Astrocyte (in vitro differentiated cells and primary cell): ENCODE measurements around the gene BAZ1A. TPM values are rescaled to one million over a fixed set of nuclear protein-coding genes. Genes with fewer than 3 reads are reported as not detected.

Source experiments
- DNase-seq: peaks from one replicate; pipeline ENCODE4 v3.0.0-alpha.2; 2010; ENCODE audit warnings: low read depth
- FAIRE-seq: peaks from 2 replicates; lab custom pipeline; 2011; peaks lifted over from hg19 to GRCh38; lab: Jason Lieb, UNC
- H2AFZ ChIP-seq: 2 replicates; pipeline ENCODE4 v1.6.0; 2012; ENCODE audit warnings: low read depth, low read length, inconsistent platforms
- H3K27ac ChIP-seq: 2 replicates; pipeline ENCODE4 v1.5.1; 2011; ENCODE audit warnings: low read depth, low read length, inconsistent platforms
- H3K27me3 ChIP-seq: 2 replicates; pipeline ENCODE4 v1.6.0; 2011; ENCODE audit warnings: low read length, inconsistent platforms; ENCODE audit not compliant: insufficient read depth
- H3K36me3 ChIP-seq: 2 replicates; pipeline ENCODE4 v1.5.1; 2011; ENCODE audit warnings: low read length, inconsistent platforms; ENCODE audit not compliant: insufficient read depth
- H3K4me1 ChIP-seq: 2 replicates; pipeline ENCODE4 v1.5.1; 2011; ENCODE audit warnings: low read length, inconsistent platforms; ENCODE audit not compliant: insufficient read depth
- H3K4me2 ChIP-seq: 2 replicates; pipeline ENCODE4 v1.6.0; 2012; ENCODE audit warnings: low read length, inconsistent platforms
- H3K4me3 ChIP-seq: 2 replicates; pipeline ENCODE4 v1.5.1; 2011; ENCODE audit warnings: low read depth, mild to moderate bottlenecking, low read length, inconsistent platforms; ENCODE audit not compliant: insufficient read depth
- H3K79me2 ChIP-seq: 2 replicates; pipeline ENCODE4 v1.6.0; 2012; ENCODE audit warnings: mild to moderate bottlenecking, low read length, inconsistent platforms; ENCODE audit not compliant: insufficient read depth
- H3K9ac ChIP-seq: 2 replicates; pipeline ENCODE4 v1.6.0; 2012; ENCODE audit warnings: mild to moderate bottlenecking, low read length, inconsistent platforms
- H3K9me3 ChIP-seq: 2 replicates; pipeline ENCODE4 v1.5.1; 2012; ENCODE audit warnings: low read depth, mild to moderate bottlenecking, low read length, inconsistent platforms; ENCODE audit not compliant: insufficient read depth
- H4K20me1 ChIP-seq: 2 replicates; pipeline ENCODE4 v1.6.0; 2012; ENCODE audit warnings: low read length, inconsistent platforms; ENCODE audit not compliant: insufficient read depth
- H3K27ac Mint-ChIP-seq: one replicate; pipeline ENCODE4 v1.8.0; 2021; ENCODE audit warnings: mild to moderate bottlenecking, mixed read lengths; ENCODE audit not compliant: unreplicated experiment
- H3K27me3 Mint-ChIP-seq: one replicate; pipeline ENCODE4 v1.8.0; 2021; ENCODE audit warnings: low read depth, mixed read lengths; ENCODE audit not compliant: unreplicated experiment
- H3K36me3 Mint-ChIP-seq: one replicate; pipeline ENCODE4 v1.8.0; 2021; ENCODE audit warnings: low read depth, mixed read lengths; ENCODE audit not compliant: unreplicated experiment
- H3K4me1 Mint-ChIP-seq: one replicate; pipeline ENCODE4 v1.8.0; 2021; ENCODE audit warnings: low read depth, mixed read lengths; ENCODE audit not compliant: unreplicated experiment
- H3K4me3 Mint-ChIP-seq: one replicate; pipeline ENCODE4 v1.8.0; 2021; ENCODE audit warnings: mild to moderate bottlenecking, moderate library complexity, mixed read lengths; ENCODE audit not compliant: unreplicated experiment
- H3K9me3 Mint-ChIP-seq: one replicate; pipeline ENCODE4 v1.8.0; 2021; ENCODE audit warnings: mild to moderate bottlenecking, mixed read lengths; ENCODE audit not compliant: unreplicated experiment
- CTCF ChIP-seq: IDR thresholded peaks from 2 replicates; pipeline ENCODE4 v1.5.1; 2011; ENCODE audit warnings: low read depth, mild to moderate bottlenecking, inconsistent platforms, low read length, moderate library complexity; ENCODE audit not compliant: insufficient read depth
- EZH2 ChIP-seq: IDR thresholded peaks from 2 replicates; pipeline ENCODE4 v1.6.1; 2012; ENCODE audit warnings: mild to moderate bottlenecking, low read length, inconsistent platforms; ENCODE audit not compliant: insufficient read depth
- total RNA-seq: library from RNA; stranded (reverse); gene quantifications from 2 replicates; pipeline ENCODE4 v1.2.1, GENCODE V29; 2021

BAZ1A gene
- total RNA-seq, 1 donor from 2014 or later = 36.9 TPM

- peak overlapping the region; percentile 94 for H3K27ac ChIP-seq
Observed at GRCh38 chr14:34715127-34715863, 159.9 kb downstream of the BAZ1A start.

GRCh38 chr14:34714320-34715126, 160.6 kb downstream of the BAZ1A start, which contains the start of gene CFL2:
Gene CFL2, minus strand, starts transcription at chr14:34714593. Its CDS starts 53 bp downstream, at chr14:34714540.
- Histone ChIP-seq H3K27me3 (no peaks in the 10 kb centered on the region), H3K4me3 (peak within 1 kb of the TSS; percentile 70), H3K9ac (peak within 1 kb of the TSS; percentile 95), H3K36me3 (peaks cover 16% of the 10 kb centered on the region), H3K4me1 (peaks cover 29% of the 10 kb centered on the region), H2AFZ (peak within 1 kb of the TSS; percentile 61), H3K27ac (peak within 1 kb of the TSS; percentile 94), H3K9me3 (no peaks in the 10 kb centered on the region), H3K79me2 (peaks cover 37% of the 10 kb centered on the region), H4K20me1 (no peaks in the 10 kb centered on the region), H3K4me2 (peak within 1 kb of the TSS; percentile 83)
- FAIRE-seq = no peak
- Mint-ChIP-seq H3K27me3 (no peaks in the 10 kb centered on the region), H3K36me3 (no peaks in the 10 kb centered on the region), H3K4me1 (peaks cover 40% of the 10 kb centered on the region), H3K9me3 (no peaks in the 10 kb centered on the region), H3K27ac (peak within 1 kb of the TSS; percentile 97), H3K4me3 (peak within 1 kb of the TSS; percentile 97)
- TF ChIP-seq EZH2 = no peak
- no peak for TF ChIP-seq CTCF
- DNase-seq = peak; percentile 45

More at GRCh38 chr14:34715127-34715863, 159.9 kb downstream of the BAZ1A start:
- no peaks in the 10 kb centered on the region for H3K27me3 ChIP-seq
- no peak for DNase-seq
- peak overlapping the region; percentile 61 for H2AFZ ChIP-seq
- no peaks in the 10 kb centered on the region for H3K36me3 Mint-ChIP-seq
- H3K27me3 Mint-ChIP-seq = no peaks in the 10 kb centered on the region
- H3K4me3 Mint-ChIP-seq = peak overlapping the region; percentile 84
- H3K4me1 ChIP-seq = peaks cover 25% of the 10 kb centered on the region
- no peak for TF ChIP-seq EZH2
- TF ChIP-seq CTCF = no peak
- H3K4me2 ChIP-seq = peak overlapping the region; percentile 83
- no peaks in the 10 kb centered on the region for H3K9me3 Mint-ChIP-seq
- H3K27ac Mint-ChIP-seq = peak overlapping the region; percentile 79
- no peaks in the 10 kb centered on the region for H4K20me1 ChIP-seq
- peaks cover 10% of the 10 kb centered on the region for H3K36me3 ChIP-seq
- no peak for FAIRE-seq
- H3K9ac ChIP-seq = peak overlapping the region; percentile 95
- peaks cover 36% of the 10 kb centered on the region for H3K4me1 Mint-ChIP-seq
- H3K4me3 ChIP-seq = peak overlapping the region; percentile 70
- peaks cover 31% of the 10 kb centered on the region for H3K79me2 ChIP-seq
- no peaks in the 10 kb centered on the region for H3K9me3 ChIP-seq
